IPS DF 6.9 (cell line): ENCODE results near the gene HNRNPL.
A peak's percentile ranks its signal among the peaks of the same experiment; 100 is the strongest.
"Not testable (repeated sequence)": the region's sequence is repeated elsewhere in the genome, so short reads cannot be mapped to it uniquely, and the experiment has no call there.

Source experiments
- DNase-seq: peaks from one replicate; pipeline ENCODE4 v3.0.0-alpha.2; 2013; ENCODE audit warnings: low read depth, low spot score
- H3K27ac ChIP-seq: one replicate; pipeline ENCODE4 v1.5.1; 2013; ENCODE audit warnings: low read length, control low read depth
- H3K27me3 ChIP-seq: 2 replicates; pipeline ENCODE4 v1.6.1; 2013; ENCODE audit warnings: mild to moderate bottlenecking, low read length; ENCODE audit not compliant: control insufficient read depth, insufficient read depth
- H3K36me3 ChIP-seq: 2 replicates; pipeline ENCODE4 v1.6.1; 2013; ENCODE audit warnings: low read length; ENCODE audit not compliant: control insufficient read depth, insufficient read depth
- H3K4me1 ChIP-seq: 2 replicates; pipeline ENCODE4 v1.6.1; 2013; ENCODE audit warnings: low read length; ENCODE audit not compliant: control insufficient read depth, insufficient read depth
- H3K4me3 ChIP-seq: 2 replicates; pipeline ENCODE4 v1.5.1; 2013; ENCODE audit warnings: mild to moderate bottlenecking, low read length
- H3K9me3 ChIP-seq: 2 replicates; pipeline ENCODE4 v1.6.1; 2013; ENCODE audit warnings: low read length, inconsistent platforms; ENCODE audit not compliant: control insufficient read depth, insufficient read depth
- WGBS: extraction: QIAGEN DNeasy Blood & Tissue Kit; methylation state at CpG from one replicate; pipeline ENCODE4 v1.1.7; 2013; ENCODE audit warnings: mixed read lengths, missing lambda C conversion rate; ENCODE audit not compliant: insufficient read length, insufficient coverage; 5-methylcytosine and 5-hydroxymethylcytosine counted together

HNRNPL gene

GRCh38 chr19:38880882-38881609 lies 31.3 kb upstream of the HNRNPL start:
- no peak for DNase-seq
- WGBS, result no CpG with 5 or more reads among the region's 19 CpGs
- no peaks in the 10 kb centered on the region for H3K27me3 ChIP-seq
- H3K9me3 ChIP-seq, result no peaks in the 10 kb centered on the region
- H3K4me1 ChIP-seq, result peaks cover 3% of the 10 kb centered on the region; the same call in 1 of the 2 replicates
- no peak overlapping the region for H3K4me3 ChIP-seq
- no peaks in the 10 kb centered on the region for H3K36me3 ChIP-seq
- no peak overlapping the region for H3K27ac ChIP-seq

GRCh38 chr19:38880076-38880881 lies 30.5 kb upstream of the HNRNPL start:
- WGBS, result no CpG with 5 or more reads among the region's 19 CpGs
- DNase-seq, result no peak
- Histone ChIP-seq H3K9me3 (no peaks in the 10 kb centered on the region), H3K27ac (no peak overlapping the region), H3K4me3 (no peak overlapping the region), H3K4me1 (peaks cover 3% of the 10 kb centered on the region; the same call in 1 of the 2 replicates), H3K36me3 (no peaks in the 10 kb centered on the region), H3K27me3 (no peaks in the 10 kb centered on the region)

GRCh38 chr19:38879400-38879751 lies 29.6 kb upstream of the HNRNPL start:
- Histone ChIP-seq H3K36me3 (no peaks in the 10 kb centered on the region), H3K4me3 (no peak overlapping the region), H3K4me1 (peaks cover 3% of the 10 kb centered on the region; the same call in 1 of the 2 replicates), H3K9me3 (no peaks in the 10 kb centered on the region), H3K27me3 (no peaks in the 10 kb centered on the region), H3K27ac (no peak overlapping the region)
- WGBS, result no CpG with 5 or more reads among the region's 11 CpGs
- DNase-seq, result no peak

GRCh38 chr19:38878575-38879399 lies 29.0 kb upstream of the HNRNPL start:
- no peak overlapping the region for H3K4me3 ChIP-seq
- no peak for DNase-seq
- peaks cover 3% of the 10 kb centered on the region; the same call in 1 of the 2 replicates for H3K4me1 ChIP-seq
- no peaks in the 10 kb centered on the region for H3K9me3 ChIP-seq
- no peaks in the 10 kb centered on the region for H3K36me3 ChIP-seq
- H3K27me3 ChIP-seq, result no peaks in the 10 kb centered on the region
- WGBS, result no CpG with 5 or more reads among the region's 16 CpGs
- no peak overlapping the region for H3K27ac ChIP-seq

GRCh38 chr19:38877781-38878574 lies 28.2 kb upstream of the HNRNPL start, which contains the start of gene RINL:
Gene RINL (minus strand): TSS chr19:38878275. CDS start chr19:38876742, 1,533 bp downstream.
- whole genome bisulfite sequencing, result no CpG with 5 or more reads among the region's 11 CpGs
- H3K4me1 ChIP-seq, result peaks cover 3% of the 10 kb centered on the region; the same call in 1 of the 2 replicates
- no peak within 1 kb of the TSS for H3K4me3 ChIP-seq
- DNase-seq, result no peak
- no peak within 1 kb of the TSS for H3K27ac ChIP-seq
- H3K36me3 ChIP-seq, result no peaks in the 10 kb centered on the region
- no peaks in the 10 kb centered on the region for H3K27me3 ChIP-seq
- H3K9me3 ChIP-seq, result no peaks in the 10 kb centered on the region

- DNase-seq, result no peak
- Histone ChIP-seq H3K4me3 (no peak overlapping the region), H3K4me1 (peaks cover 3% of the 10 kb centered on the region; the same call in 1 of the 2 replicates), H3K27me3 (no peaks in the 10 kb centered on the region), H3K27ac (no peak overlapping the region), H3K9me3 (no peaks in the 10 kb centered on the region), H3K36me3 (no peaks in the 10 kb centered on the region)
- no CpG with 5 or more reads among the region's 6 CpGs for WGBS
Observed at GRCh38 chr19:38875656-38876395, 26.0 kb upstream of the HNRNPL start.

GRCh38 chr19:38873400-38873799 lies 23.6 kb upstream of the HNRNPL start:
- H3K27ac ChIP-seq, H3K36me3 ChIP-seq, H3K4me1 ChIP-seq, DNase-seq, H3K27me3 ChIP-seq, H3K9me3 ChIP-seq, H3K4me3 ChIP-seq: not testable (repeated sequence)
- no CpG with 5 or more reads among the region's 10 CpGs for WGBS

- Histone ChIP-seq H3K9me3 (no peaks in the 10 kb centered on the region), H3K4me1 (0 out of 2 replicates have a peak, but pooled peaks cover 2% of the 10 kb centered on the region), H3K27me3 (no peaks in the 10 kb centered on the region), H3K36me3 (no peaks in the 10 kb centered on the region), H3K27ac (no peak overlapping the region), H3K4me3 (no peak overlapping the region)
- no peak for DNase-seq
- no CpG with 5 or more reads among the region's 19 CpGs for WGBS
Observed at GRCh38 chr19:38870612-38871011, 20.8 kb upstream of the HNRNPL start.

- Histone ChIP-seq H3K9me3 (no peaks in the 10 kb centered on the region), H3K36me3 (no peaks in the 10 kb centered on the region), H3K27ac (no peak overlapping the region), H3K27me3 (no peaks in the 10 kb centered on the region), H3K4me3 (peak overlapping the region; percentile 32; the same call in 1 of the 2 replicates), H3K4me1 (0 out of 2 replicates have a peak, but pooled peaks cover 2% of the 10 kb centered on the region)
- WGBS, result 100% methylated on average over 9 of the region's 62 CpGs
- no peak for DNase-seq
Observed at GRCh38 chr19:38869836-38870607, 20.2 kb upstream of the HNRNPL start.
